ENCODE data around the gene LHX5. TPM values are rescaled to one million over a fixed set of nuclear protein-coding genes. Genes with fewer than 3 reads are reported as not detected.

The LHX5 gene
- total RNA-seq, 1 experiment from 2014 or later: 1.9 TPM

DNA sequence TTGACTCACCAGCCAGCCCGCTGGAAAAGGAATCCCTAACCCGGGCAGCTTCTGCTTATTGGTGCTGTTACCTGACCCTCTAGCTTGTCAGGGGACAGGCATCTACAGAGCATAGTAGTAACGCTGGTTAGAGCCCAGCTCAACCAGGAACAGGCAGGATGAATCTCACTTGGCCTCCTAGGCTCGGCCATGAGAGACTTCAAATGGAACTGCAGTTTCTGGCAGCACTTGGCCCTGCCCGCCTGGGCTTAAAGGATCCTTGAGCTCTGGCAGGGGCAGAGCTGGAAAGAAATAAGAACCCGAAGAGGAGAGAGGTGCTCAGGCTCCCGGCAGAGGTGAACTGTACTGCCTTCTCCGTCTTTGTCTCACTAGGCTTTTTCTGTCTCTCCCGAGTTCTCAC is 2.3 kb upstream of the LHX5 start:
- H3K56ac ChIP-seq (ENCODE audit: insufficient read length, low read depth, low read length): no peak overlapping the region
- WGBS (ENCODE audit: extremely low coverage, insufficient read length, low lambda C conversion rate): no CpG with 5 or more reads among the region's 9 CpGs
- H4K5ac ChIP-seq (ENCODE audit: insufficient read length, low read depth, low read length): no peak overlapping the region
- H3K27me3 ChIP-seq (ENCODE audit: insufficient read depth, low read length): peaks cover 92% of the 10 kb centered on the region
- no peak overlapping the region for H3K23ac ChIP-seq (ENCODE audit: insufficient read length, low read depth, low read length)
- no peaks in the 10 kb centered on the region for H4K20me1 ChIP-seq (ENCODE audit: control insufficient read depth, insufficient read depth, insufficient read length)
- Mint-ChIP-seq H3K9me3 (peaks cover 0 to 7% of the 10 kb centered on the region in 2 experiments; a peak in 2 of 5 replicates), H3K36me3 (ENCODE audit: insufficient read depth in 1 of 3, low read depth in 3 of 3) (peaks cover 0 to 8% (median 0%) of the 10 kb centered on the region in 3 experiments; a peak in 2 of 7 replicates), H3K4me3 (peak overlapping the region in 1 of 2 experiments; percentile 35; a peak in 2 of 5 replicates), H3K27ac (no peak overlapping the region), H3K4me1 (peaks cover 63 to 75% of the 10 kb centered on the region in 2 experiments), H3K27me3 (ENCODE audit: low read depth) (peaks cover 98% of the 10 kb centered on the region)
- H2AK5ac ChIP-seq (ENCODE audit: insufficient read length, low read length): no peak overlapping the region
- DNase-seq: peak; percentile 72
- H3K27ac ChIP-seq (ENCODE audit: insufficient read length, low read depth, low read length): no peak overlapping the region
- H3K4me1 ChIP-seq (ENCODE audit: insufficient read depth, low read length): peaks cover 4% of the 10 kb centered on the region; the same call in 1 of the 2 replicates
- TF ChIP-seq CTCF (conservative IDR thresholded peaks at IDR 0.05): no peak
- no peak overlapping the region for H2BK5ac ChIP-seq (ENCODE audit: insufficient read length, low read length)
- no peak overlapping the region for H2BK120ac ChIP-seq (ENCODE audit: low read depth, low read length, poor library complexity, severe bottlenecking)
- no peak overlapping the region for H2BK15ac ChIP-seq (ENCODE audit: low read depth, low read length)
- no peak overlapping the region for H3K4me2 ChIP-seq (ENCODE audit: insufficient read depth, insufficient read length, low read length)
- H4K8ac ChIP-seq (replicated peaks; ENCODE audit: insufficient read length, low read depth, low read length): no peak overlapping the region
- H3K14ac ChIP-seq (ENCODE audit: insufficient read depth, low read length): no peak overlapping the region; the same call in 1 of the 2 replicates
- no peak overlapping the region for H3K4ac ChIP-seq (ENCODE audit: low read depth, low read length)
- H2AFZ ChIP-seq (ENCODE audit: low read length): no peak overlapping the region
- no peak overlapping the region for H4K91ac ChIP-seq (ENCODE audit: insufficient read length, low read depth, low read length)
- H3K9ac ChIP-seq (ENCODE audit: extremely low read depth, insufficient read length, low read length): no peak overlapping the region
- H2BK12ac ChIP-seq (ENCODE audit: insufficient read length, low read depth, low read length): no peak overlapping the region
- no peaks in the 10 kb centered on the region for H3K79me2 ChIP-seq (ENCODE audit: insufficient read depth, low read length)
- H3K23me2 ChIP-seq (ENCODE audit: insufficient read length, low read depth, low read length, poor library complexity, severe bottlenecking): peaks cover 36% of the 10 kb centered on the region
- no peaks in the 10 kb centered on the region for H3K79me1 ChIP-seq (ENCODE audit: insufficient read depth, low read depth, low read length, poor library complexity, severe bottlenecking)
- H3K9me3 ChIP-seq (ENCODE audit: control insufficient read depth, low read depth, low read length): no peaks in the 10 kb centered on the region
- no peak overlapping the region for H3T11ph ChIP-seq (ENCODE audit: low read length)
- H3K18ac ChIP-seq (ENCODE audit: insufficient read length, low read depth, low read length): no peak overlapping the region
- H2BK20ac ChIP-seq (ENCODE audit: low read depth, low read length, poor library complexity, severe bottlenecking): no peak overlapping the region
